Common myeloid progenitor, CD34-positive (primary cell): Measurements from ENCODE around the gene TLR2.

Experiments used
- CTCF ChIA-PET: fragments of 350-600 bp; sonication (Branson Sonifier 250); formaldehyde crosslinking; loops from one replicate; lab custom pipeline; 2021; ENCODE audit warnings: antibody characterized with exemption; lab: Charles Lee
- POLR2A ChIA-PET: fragments of 350-600 bp; sonication (Branson Sonifier 250); formaldehyde crosslinking; loops from one replicate; lab custom pipeline; 2021; ENCODE audit warnings: antibody characterized with exemption; lab: Charles Lee
- DNase-seq, 3 donors: peaks; one replicate each; pipeline versions ENCODE4 v3.0.0 to v3.0.0-alpha.2; 2013
- H3K27ac ChIP-seq, 2 experiments: 1 replicate in 1 of 2; 2 replicates in 1 of 2; pipeline ENCODE4 v1.7.0; 2013; ENCODE audit warnings: inconsistent platforms in 2 of 2, low read length in 2 of 2, mild to moderate bottlenecking in 2 of 2, low read depth in 1 of 2, moderate library complexity in 1 of 2; ENCODE audit not compliant: severe bottlenecking in 2 of 2, insufficient read depth in 1 of 2, poor library complexity in 1 of 2
- H3K27me3 ChIP-seq, 5 experiments: replicated peaks in 2 of 5; 1 replicate in 3 of 5; 2 replicates in 2 of 5; pipeline versions ENCODE4 v1.6.1 to v1.7.0; 2013; ENCODE audit warnings: low read length in 4 of 5, mild to moderate bottlenecking in 2 of 5, moderate library complexity in 2 of 5, inconsistent platforms in 1 of 5; ENCODE audit not compliant: insufficient read depth in 5 of 5, control insufficient read depth in 4 of 5
- H3K36me3 ChIP-seq, 4 experiments: 1 replicate in 2 of 4; 2 replicates in 2 of 4; pipeline versions ENCODE4 v1.6.1 to v1.7.0; 2013; ENCODE audit warnings: low read length in 3 of 4, control low read depth in 1 of 4, mild to moderate bottlenecking in 1 of 4; ENCODE audit not compliant: control insufficient read depth in 4 of 4, insufficient read depth in 4 of 4
- H3K4me1 ChIP-seq, 4 experiments: 1 replicate in 3 of 4; 2 replicates in 1 of 4; pipeline versions ENCODE4 v1.6.1 to v1.7.1; 2013; ENCODE audit warnings: low read length in 3 of 4, mild to moderate bottlenecking in 3 of 4, control low read depth in 1 of 4, inconsistent platforms in 1 of 4, moderate library complexity in 1 of 4; ENCODE audit not compliant: control insufficient read depth in 4 of 4, insufficient read depth in 4 of 4; ENCODE audit errors: control extremely low read depth in 1 of 4
- H3K4me3 ChIP-seq, 7 experiments: 1 replicate in 4 of 7; 2 replicates in 3 of 7; pipeline versions ENCODE4 v1.5.1 to v1.7.0; 2013; ENCODE audit warnings: mild to moderate bottlenecking in 7 of 7, low read length in 6 of 7, moderate library complexity in 6 of 7, inconsistent platforms in 2 of 7, low read depth in 2 of 7, control low read depth in 1 of 7; ENCODE audit not compliant: insufficient read depth in 4 of 7, control insufficient read depth in 1 of 7; ENCODE audit errors: extremely low read depth in 1 of 7
- H3K9me3 ChIP-seq, 5 experiments: 1 replicate in 4 of 5; 2 replicates in 1 of 5; pipeline versions ENCODE4 v1.6.1 to v1.7.1; 2013; ENCODE audit warnings: low read length in 4 of 5, mild to moderate bottlenecking in 2 of 5, inconsistent platforms in 1 of 5, low read depth in 1 of 5, moderate library complexity in 1 of 5; ENCODE audit not compliant: control insufficient read depth in 4 of 5, insufficient read depth in 2 of 5; ENCODE audit errors: control extremely low read depth in 1 of 5
- WGBS: methylation state at CpG from one replicate; pipeline ENCODE4 v1.1.5; 2013; ENCODE audit not compliant: insufficient coverage; 5-methylcytosine and 5-hydroxymethylcytosine counted together

Gene TLR2

DNA sequence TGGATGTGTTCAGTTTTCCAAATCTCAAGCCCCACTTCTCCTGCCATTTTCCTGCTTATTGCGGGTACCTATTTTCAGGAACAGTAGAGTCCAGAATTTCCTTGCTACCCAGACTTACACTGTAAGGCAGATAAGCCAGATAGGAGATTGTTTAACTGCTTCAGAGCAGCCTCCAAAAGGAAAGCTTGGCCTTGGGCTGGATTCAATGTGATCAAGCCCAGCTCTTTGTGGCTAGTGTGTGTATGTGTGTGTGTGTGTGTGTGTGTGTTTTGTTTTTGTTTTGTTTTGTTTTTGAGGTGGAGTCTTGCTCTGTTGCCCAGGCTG, 41.7 kb downstream of the TLR2 start:
- H3K4me1 ChIP-seq, result peaks cover 0 to 8% (median 2%) of the 10 kb centered on the region in 4 experiments
- no peaks in the 10 kb centered on the region for H3K9me3 ChIP-seq
- H3K27ac ChIP-seq, result no peak overlapping the region
- WGBS, result 100% methylated on average over 1 of the region's 1 CpG
- no peaks in the 10 kb centered on the region for H3K27me3 ChIP-seq
- no peak for DNase-seq
- ChIA-PET CTCF (interaction anchor here (1.0 to 1.5 kb wide), 2 partner anchors 8 to 18 kb away, joined by 3 to 4 read pairs; no protein-coding TSS in a partner anchor), POLR2A (no interaction called here)
- H3K36me3 ChIP-seq, result no peaks in the 10 kb centered on the region
- no peak overlapping the region for H3K4me3 ChIP-seq

GRCh38 chr4:153728151-153728550, 44.1 kb downstream of the TLR2 start:
- 94% methylated on average over 3 of the region's 5 CpGs for WGBS
- ChIA-PET POLR2A (no interaction called here), CTCF (no interaction called here)
- Histone ChIP-seq H3K4me3 (no peak overlapping the region), H3K27me3 (no peaks in the 10 kb centered on the region), H3K27ac (no peak overlapping the region), H3K36me3 (no peaks in the 10 kb centered on the region), H3K4me1 (peaks cover 0 to 8% (median 2%) of the 10 kb centered on the region in 4 experiments), H3K9me3 (no peaks in the 10 kb centered on the region)
- DNase-seq, result no peak

DNA sequence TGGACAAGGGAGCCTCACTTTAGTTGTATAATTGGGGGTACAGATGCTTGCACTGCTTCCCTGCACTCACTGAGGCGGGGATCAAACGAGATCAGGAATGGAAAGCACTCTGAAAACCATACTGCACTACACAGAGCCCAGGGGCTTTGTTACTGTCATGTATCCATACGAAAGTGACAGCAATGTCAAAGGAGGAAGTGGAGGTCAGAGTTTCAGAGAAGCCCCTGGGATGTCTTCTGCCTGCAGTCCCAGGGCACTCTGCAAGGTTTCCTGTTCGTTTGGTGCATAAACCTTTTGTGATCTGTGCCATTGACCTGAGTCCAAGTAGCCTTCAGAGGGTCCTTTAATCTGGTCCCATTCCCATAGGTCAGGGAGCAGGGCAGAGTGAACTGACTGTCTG, 44.6 kb downstream of the TLR2 start:
- ChIA-PET CTCF (interaction anchor here (0.7 kb wide), 1 partner anchor 14 kb away, joined by 3 read pairs; no protein-coding TSS in a partner anchor), POLR2A (no interaction called here)
- DNase-seq, result no peak
- peaks cover 0 to 8% (median 2%) of the 10 kb centered on the region in 4 experiments for H3K4me1 ChIP-seq
- no peaks in the 10 kb centered on the region for H3K27me3 ChIP-seq
- 89% methylated on average over 4 of the region's 4 CpGs for WGBS
- H3K9me3 ChIP-seq, result no peaks in the 10 kb centered on the region
- H3K27ac ChIP-seq, result no peak overlapping the region
- no peak overlapping the region for H3K4me3 ChIP-seq
- H3K36me3 ChIP-seq, result no peaks in the 10 kb centered on the region

- ChIA-PET POLR2A (no interaction called here), CTCF (interaction anchor here (0.9 to 1.5 kb wide), 2 partner anchors 20 to 51 kb away, joined by 3 to 4 read pairs; no protein-coding TSS in a partner anchor)
- Histone ChIP-seq H3K9me3 (no peaks in the 10 kb centered on the region), H3K4me3 (no peak overlapping the region), H3K4me1 (peaks cover 0 to 8% (median 2%) of the 10 kb centered on the region in 4 experiments), H3K27ac (no peak overlapping the region), H3K36me3 (no peaks in the 10 kb centered on the region), H3K27me3 (no peaks in the 10 kb centered on the region)
- no peak for DNase-seq
- 100% methylated on average over 2 of the region's 2 CpGs for WGBS
Measured at GRCh38 chr4:153729895-153730294, 45.8 kb downstream of the TLR2 start.

GRCh38 chr4:153731239-153731638, 47.2 kb downstream of the TLR2 start:
- Histone ChIP-seq H3K4me1 (peaks cover 0 to 5% (median 1%) of the 10 kb centered on the region in 4 experiments), H3K27ac (no peak overlapping the region), H3K9me3 (no peaks in the 10 kb centered on the region), H3K27me3 (no peaks in the 10 kb centered on the region), H3K36me3 (no peaks in the 10 kb centered on the region), H3K4me3 (no peak overlapping the region)
- POLR2A ChIA-PET, result no interaction called here
- WGBS, result 79% methylated on average over 3 of the region's 3 CpGs
- peak in 2 of 3 donors; percentile 19 to 45 for DNase-seq
- CTCF ChIA-PET, result no interaction called here

GRCh38 chr4:153733751-153734448, 49.8 kb downstream of the TLR2 start:
- Histone ChIP-seq H3K27me3 (no peaks in the 10 kb centered on the region), H3K36me3 (no peaks in the 10 kb centered on the region), H3K27ac (no peak overlapping the region), H3K4me1 (peaks cover 0 to under 1% (median 0%) of the 10 kb centered on the region in 4 experiments), H3K9me3 (peaks cover 0 to 2% (median 0%) of the 10 kb centered on the region in 5 experiments), H3K4me3 (no peak overlapping the region)
- 100% methylated on average over 2 of the region's 4 CpGs for WGBS
- no peak for DNase-seq
- CTCF ChIA-PET, result interaction anchor here (1.1 to 1.5 kb wide), 3 partner anchors 9 to 15 kb away, joined by 3 to 4 read pairs (median 4); no protein-coding TSS in a partner anchor
- POLR2A ChIA-PET, result no interaction called here

DNA sequence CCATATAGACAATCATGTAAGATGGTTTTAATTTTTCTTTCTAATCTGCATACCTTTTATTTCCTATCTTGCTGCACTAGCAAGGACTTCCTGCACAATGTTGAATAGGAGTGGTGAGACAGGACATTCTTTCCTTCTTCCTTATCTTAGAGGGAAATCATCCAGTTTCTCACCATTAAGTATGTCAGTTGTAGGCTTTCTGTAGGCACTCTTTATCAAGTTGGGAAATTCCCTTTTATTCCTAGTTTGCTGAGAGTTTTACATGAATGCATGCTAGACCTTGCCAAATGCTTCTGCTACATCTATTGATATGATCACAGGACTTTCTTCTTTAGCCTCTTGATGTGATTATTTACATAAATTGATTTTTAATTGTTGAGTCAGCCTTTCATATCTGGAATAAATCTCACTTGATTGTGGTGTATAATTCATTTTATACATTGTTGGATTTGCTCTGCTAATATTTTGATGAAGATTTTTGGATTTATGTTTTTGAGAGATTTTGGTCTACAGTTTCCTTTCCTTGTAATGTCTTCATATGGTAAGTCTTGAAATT, 51.9 kb downstream of the TLR2 start:
- no peaks in the 10 kb centered on the region for H3K4me1 ChIP-seq
- peaks cover 0 to 10% (median 3%) of the 10 kb centered on the region in 5 experiments for H3K9me3 ChIP-seq
- no peaks in the 10 kb centered on the region for H3K27me3 ChIP-seq
- no peak overlapping the region for H3K4me3 ChIP-seq
- no peak for DNase-seq
- H3K36me3 ChIP-seq, result no peaks in the 10 kb centered on the region
- no peak overlapping the region for H3K27ac ChIP-seq
- ChIA-PET CTCF (no interaction called here), POLR2A (no interaction called here)
